CD4-positive, CD25-positive, alpha-beta regulatory T cell (primary cell): ENCODE data around the gene ZNF700. TPM values are rescaled to one million over a fixed set of nuclear protein-coding genes. Genes with fewer than 3 reads are reported as not detected.

Source experiments
- ATAC-seq, 2 donors: fragments of 150-1000 bp; cut with Tn5 transposase; one replicate each; pipeline ENCODE4 v1.10.0; 2021; ENCODE audit warnings: low read depth in 2 of 2, moderate number of reproducible peaks in 2 of 2, moderate library complexity in 1 of 2
- DNase-seq, 3 donors: peaks; one replicate each; pipeline versions ENCODE4 v3.0.0 to v3.0.0-alpha.2; 2012 to 2022; ENCODE audit warnings: mixed read lengths in 1 of 3
- H3K27ac ChIP-seq: one replicate; pipeline ENCODE4 v1.7.0; 2013; ENCODE audit warnings: mild to moderate bottlenecking, low read length; ENCODE audit not compliant: insufficient read depth, poor library complexity, severe bottlenecking
- H3K27me3 ChIP-seq: one replicate; pipeline ENCODE4 v1.7.0; 2013; ENCODE audit warnings: low read length; ENCODE audit not compliant: control insufficient read depth, insufficient read depth
- H3K36me3 ChIP-seq: one replicate; pipeline ENCODE4 v1.7.0; 2013; ENCODE audit warnings: mild to moderate bottlenecking, low read length, moderate library complexity; ENCODE audit not compliant: control insufficient read depth, insufficient read depth
- H3K4me1 ChIP-seq: 2 replicates; pipeline ENCODE4 v1.7.0; 2013; ENCODE audit warnings: mild to moderate bottlenecking, low read length; ENCODE audit not compliant: insufficient read depth, control insufficient read depth, poor library complexity, severe bottlenecking
- H3K4me3 ChIP-seq: one replicate; pipeline ENCODE4 v1.7.0; 2013; ENCODE audit warnings: low read depth, mild to moderate bottlenecking, low read length, moderate library complexity
- H3K9me3 ChIP-seq, 2 experiments: 1 replicate in 1 of 2; 2 replicates in 1 of 2; pipeline ENCODE4 v1.7.0; 2013; ENCODE audit warnings: low read length in 2 of 2, mild to moderate bottlenecking in 1 of 2, moderate library complexity in 1 of 2; ENCODE audit not compliant: control insufficient read depth in 2 of 2
- H3K27ac Mint-ChIP-seq, 3 donors: one replicate each; pipeline ENCODE4 v1.8.0; 2020 to 2022; ENCODE audit warnings: mild to moderate bottlenecking in 3 of 3, mixed read lengths in 3 of 3, moderate library complexity in 2 of 3
- H3K27me3 Mint-ChIP-seq: one replicate; pipeline ENCODE4 v1.8.0; 2022; ENCODE audit warnings: mild to moderate bottlenecking, mixed read lengths
- H3K36me3 Mint-ChIP-seq: one replicate; pipeline ENCODE4 v1.8.0; 2020; ENCODE audit warnings: mixed read lengths
- H3K4me1 Mint-ChIP-seq, 4 donors: one replicate each; pipeline ENCODE4 v1.8.0; 2020 to 2022; ENCODE audit warnings: mixed read lengths in 4 of 4, mild to moderate bottlenecking in 1 of 4
- H3K4me3 Mint-ChIP-seq, 4 donors: one replicate each; pipeline ENCODE4 v1.8.0; 2020 to 2022; ENCODE audit warnings: mild to moderate bottlenecking in 4 of 4, mixed read lengths in 4 of 4, moderate library complexity in 3 of 4
- H3K9me3 Mint-ChIP-seq, 7 donors: one replicate each; pipeline ENCODE4 v1.8.0; 2020 to 2022; ENCODE audit warnings: mixed read lengths in 7 of 7, mild to moderate bottlenecking in 3 of 7, moderate library complexity in 2 of 7
- polyA plus RNA-seq, 4 donors: library from polyadenylated mRNA; unstranded; fragments of 300-500 nt; fragmentation: Illumina TruSeq; gene quantifications; one replicate each; pipeline ENCODE4 v1.2.3, GENCODE V29; 2021
- total RNA-seq: library from RNA; stranded (reverse); gene quantifications from one replicate; pipeline ENCODE4 v1.2.3, GENCODE V29; 2022

ZNF700 gene
- total and polyA plus RNA-seq, 5 donors from 2014 or later, result 3.6 to 17.1 (median 4.7) TPM

- H3K4me1 Mint-ChIP-seq, result no peaks in the 10 kb centered on the region
- H3K27me3 Mint-ChIP-seq, result no peaks in the 10 kb centered on the region
- no peak overlapping the region for H3K27ac Mint-ChIP-seq
- Histone ChIP-seq H3K4me1 (no peaks in the 10 kb centered on the region), H3K36me3 (peaks cover 48% of the 10 kb centered on the region), H3K27ac (no peak overlapping the region), H3K9me3 (peaks cover 86 to 100% of the 10 kb centered on the region in 2 experiments), H3K27me3 (no peaks in the 10 kb centered on the region), H3K4me3 (peak overlapping the region; percentile 16)
- ATAC-seq (no peak), DNase-seq (no peak)
- H3K4me3 Mint-ChIP-seq, result no peak overlapping the region
- peaks cover 47% of the 10 kb centered on the region for H3K36me3 Mint-ChIP-seq
- H3K9me3 Mint-ChIP-seq, result peaks cover 0 to 84% (median 39%) of the 10 kb centered on the region in 7 donors
Observed at GRCh38 chr19:11950312-11950711, 25.4 kb downstream of the ZNF700 start.

GRCh38 chr19:11963566-11964355, 38.9 kb downstream of the ZNF700 start:
- peaks cover 19% of the 10 kb centered on the region for H3K4me1 ChIP-seq
- peak; percentile 52 to 71 (median 70) for DNase-seq
- H3K36me3 ChIP-seq, result no peaks in the 10 kb centered on the region
- H3K27ac Mint-ChIP-seq, result peak overlapping the region; percentile 72 to 93 (median 90)
- peak; percentile 35 to 43 for ATAC-seq
- H3K9me3 Mint-ChIP-seq, result peaks cover 0 to 7% (median 2%) of the 10 kb centered on the region in 7 donors
- H3K27me3 Mint-ChIP-seq, result no peaks in the 10 kb centered on the region
- peaks cover 2 to 7% of the 10 kb centered on the region in 2 experiments for H3K9me3 ChIP-seq
- H3K36me3 Mint-ChIP-seq, result peaks cover 4% of the 10 kb centered on the region
- peak overlapping the region; percentile 86 for H3K27ac ChIP-seq
- H3K4me1 Mint-ChIP-seq, result peaks cover 11 to 35% (median 20%) of the 10 kb centered on the region in 4 donors
- H3K4me3 Mint-ChIP-seq, result peak overlapping the region; percentile 88 to 97 (median 95)
- peak overlapping the region; percentile 77 for H3K4me3 ChIP-seq
- H3K27me3 ChIP-seq, result no peaks in the 10 kb centered on the region

- Histone ChIP-seq H3K4me1 (peaks cover 19% of the 10 kb centered on the region), H3K36me3 (no peaks in the 10 kb centered on the region), H3K27ac (peak overlapping the region; percentile 86), H3K4me3 (peak overlapping the region; percentile 77), H3K9me3 (peaks cover under 1 to 2% of the 10 kb centered on the region in 2 experiments), H3K27me3 (no peaks in the 10 kb centered on the region)
- peaks cover 11 to 35% (median 20%) of the 10 kb centered on the region in 4 donors for H3K4me1 Mint-ChIP-seq
- peak overlapping the region; percentile 88 to 97 (median 95) for H3K4me3 Mint-ChIP-seq
- H3K9me3 Mint-ChIP-seq, result peaks cover 0 to 6% (median 2%) of the 10 kb centered on the region in 7 donors
- H3K36me3 Mint-ChIP-seq, result peaks cover 4% of the 10 kb centered on the region
- H3K27me3 Mint-ChIP-seq, result no peaks in the 10 kb centered on the region
- ATAC-seq (no peak), DNase-seq (no peak)
- peak overlapping the region; percentile 90 to 93 (median 91) for H3K27ac Mint-ChIP-seq
Observed at GRCh38 chr19:11964496-11964857, 39.6 kb downstream of the ZNF700 start.

GRCh38 chr19:11964858-11965645, 40.1 kb downstream of the ZNF700 start, which contains the start of gene ZNF763:
TSS of gene ZNF763 (plus strand) at chr19:11965040. CDS start at chr19:11965209, 169 bp downstream.
- H3K9me3 Mint-ChIP-seq, result peaks cover 0 to 5% (median 1%) of the 10 kb centered on the region in 7 donors
- H3K4me1 ChIP-seq, result peaks cover 19% of the 10 kb centered on the region
- ATAC-seq (peak; percentile 92), DNase-seq (peak; percentile 75 to 94 (median 82))
- peaks cover 8% of the 10 kb centered on the region for H3K36me3 Mint-ChIP-seq
- H3K4me1 Mint-ChIP-seq, result peaks cover 11 to 35% (median 20%) of the 10 kb centered on the region in 4 donors
- H3K4me3 Mint-ChIP-seq, result peak within 1 kb of the TSS; percentile 88 to 97 (median 95)
- no peaks in the 10 kb centered on the region for H3K27me3 ChIP-seq
- H3K4me3 ChIP-seq, result peak within 1 kb of the TSS; percentile 77
- H3K36me3 ChIP-seq, result no peaks in the 10 kb centered on the region
- H3K9me3 ChIP-seq, result no peaks in the 10 kb centered on the region
- H3K27ac ChIP-seq, result peak within 1 kb of the TSS; percentile 86
- peak within 1 kb of the TSS; percentile 90 to 95 (median 93) for H3K27ac Mint-ChIP-seq
- no peaks in the 10 kb centered on the region for H3K27me3 Mint-ChIP-seq

GRCh38 chr19:11970174-11970573, 45.3 kb downstream of the ZNF700 start:
- DNase-seq (no peak), ATAC-seq (no peak)
- peaks cover 6 to 20% (median 10%) of the 10 kb centered on the region in 4 donors for H3K4me1 Mint-ChIP-seq
- Histone ChIP-seq H3K36me3 (no peaks in the 10 kb centered on the region), H3K27me3 (no peaks in the 10 kb centered on the region), H3K4me3 (no peak overlapping the region), H3K27ac (no peak overlapping the region), H3K4me1 (peaks cover 6% of the 10 kb centered on the region), H3K9me3 (peaks cover 2 to 6% of the 10 kb centered on the region in 2 experiments)
- H3K9me3 Mint-ChIP-seq, result peaks cover 0 to 22% (median 4%) of the 10 kb centered on the region in 7 donors
- no peak overlapping the region for H3K4me3 Mint-ChIP-seq
- H3K27ac Mint-ChIP-seq, result no peak overlapping the region
- no peaks in the 10 kb centered on the region for H3K27me3 Mint-ChIP-seq
- H3K36me3 Mint-ChIP-seq, result peaks cover 27% of the 10 kb centered on the region

- Histone ChIP-seq H3K4me1 (no peaks in the 10 kb centered on the region), H3K4me3 (no peak overlapping the region), H3K36me3 (no peaks in the 10 kb centered on the region), H3K27me3 (no peaks in the 10 kb centered on the region), H3K27ac (no peak overlapping the region), H3K9me3 (peaks cover 5 to 12% of the 10 kb centered on the region in 2 experiments)
- peaks cover 0 to 13% (median 6%) of the 10 kb centered on the region in 4 donors for H3K4me1 Mint-ChIP-seq
- peaks cover 0 to 28% (median 9%) of the 10 kb centered on the region in 7 donors for H3K9me3 Mint-ChIP-seq
- ATAC-seq (no peak), DNase-seq (no peak)
- peaks cover 32% of the 10 kb centered on the region for H3K36me3 Mint-ChIP-seq
- no peak overlapping the region for H3K27ac Mint-ChIP-seq
- H3K4me3 Mint-ChIP-seq, result no peak overlapping the region
- H3K27me3 Mint-ChIP-seq, result no peaks in the 10 kb centered on the region
Observed at GRCh38 chr19:11971041-11971440, 46.1 kb downstream of the ZNF700 start.

GRCh38 chr19:11973019-11973810, 48.3 kb downstream of the ZNF700 start:
- Mint-ChIP-seq H3K4me1 (peaks cover 0 to 4% (median under 1%) of the 10 kb centered on the region in 4 donors), H3K27ac (no peak overlapping the region), H3K4me3 (no peak overlapping the region), H3K36me3 (peaks cover 48% of the 10 kb centered on the region), H3K27me3 (no peaks in the 10 kb centered on the region), H3K9me3 (peaks cover 0 to 48% (median 11%) of the 10 kb centered on the region in 7 donors)
- no peaks in the 10 kb centered on the region for H3K4me1 ChIP-seq
- H3K27me3 ChIP-seq, result no peaks in the 10 kb centered on the region
- H3K4me3 ChIP-seq, result no peak overlapping the region
- peaks cover 19 to 32% of the 10 kb centered on the region in 2 experiments for H3K9me3 ChIP-seq
- ATAC-seq (no peak), DNase-seq (no peak)
- peaks cover 9% of the 10 kb centered on the region for H3K36me3 ChIP-seq
- no peak overlapping the region for H3K27ac ChIP-seq
